ENCODE measurements around the gene CELF2.

- TF ChIP-seq CTCF (IDR thresholded peaks at IDR 0.05) (no peak), POLR2A (IDR thresholded peaks at IDR 0.05) (no peak)
These were observed 8.3 kb downstream of the CELF2 start for GRCh38 chr10:11025978-11026377.

Measured in thyroid gland (tissue), 4 donors.